RWPE2 (cell line): ENCODE data around the gene DNAL4.

Experiments used
- ATAC-seq: fragments of 200-7000 bp; cut with Tn5 transposase; 3 replicates; pipeline ENCODE4 v1.9.1; 2021; ENCODE audit warnings: low read depth
- DNase-seq: peaks from one replicate; pipeline ENCODE4 v3.0.0-alpha.2; 2020; ENCODE audit warnings: low spot score
- H3K27ac ChIP-seq: fragments of 450-650 bp; 2 replicates; pipeline ENCODE4 v1.5.1; 2017; ENCODE audit warnings: mild to moderate bottlenecking; ENCODE audit not compliant: poor library complexity, severe bottlenecking
- H3K27me3 ChIP-seq: fragments of 250-450 bp; sonication (Bioruptor Pico); 2 replicates; pipeline ENCODE4 v1.5.1; 2021; ENCODE audit warnings: mild to moderate bottlenecking, moderate library complexity; ENCODE audit not compliant: insufficient read depth, poor library complexity, severe bottlenecking
- H3K36me3 ChIP-seq: fragments of 250-450 bp; sonication (Bioruptor Pico); 2 replicates; pipeline ENCODE4 v1.5.1; 2020; ENCODE audit warnings: low read depth, mild to moderate bottlenecking, moderate library complexity
- H3K4me1 ChIP-seq: fragments of 250-450 bp; sonication (Bioruptor Pico); 2 replicates; pipeline ENCODE4 v1.5.1; 2021; ENCODE audit warnings: mild to moderate bottlenecking, moderate library complexity; ENCODE audit not compliant: insufficient read depth, poor library complexity, severe bottlenecking
- H3K4me3 ChIP-seq: fragments of 250-450 bp; sonication (Bioruptor Pico); 2 replicates; pipeline ENCODE4 v1.5.1; 2021; ENCODE audit warnings: mild to moderate bottlenecking, moderate library complexity; ENCODE audit not compliant: severe bottlenecking
- H3K9me3 ChIP-seq: fragments of 250-450 bp; sonication (Bioruptor Pico); 2 replicates; pipeline ENCODE4 v1.5.1; 2021; ENCODE audit warnings: mild to moderate bottlenecking, moderate library complexity; ENCODE audit not compliant: severe bottlenecking
- TF ChIP-seq, protein P1 (sequence below): fragments of 450-650 bp; IDR thresholded peaks from one replicate; pipeline ENCODE4 v1.5.1; 2017; ENCODE audit warnings: mild to moderate bottlenecking, moderate library complexity; ENCODE audit not compliant: poor library complexity, severe bottlenecking

Gene DNAL4

DNA sequence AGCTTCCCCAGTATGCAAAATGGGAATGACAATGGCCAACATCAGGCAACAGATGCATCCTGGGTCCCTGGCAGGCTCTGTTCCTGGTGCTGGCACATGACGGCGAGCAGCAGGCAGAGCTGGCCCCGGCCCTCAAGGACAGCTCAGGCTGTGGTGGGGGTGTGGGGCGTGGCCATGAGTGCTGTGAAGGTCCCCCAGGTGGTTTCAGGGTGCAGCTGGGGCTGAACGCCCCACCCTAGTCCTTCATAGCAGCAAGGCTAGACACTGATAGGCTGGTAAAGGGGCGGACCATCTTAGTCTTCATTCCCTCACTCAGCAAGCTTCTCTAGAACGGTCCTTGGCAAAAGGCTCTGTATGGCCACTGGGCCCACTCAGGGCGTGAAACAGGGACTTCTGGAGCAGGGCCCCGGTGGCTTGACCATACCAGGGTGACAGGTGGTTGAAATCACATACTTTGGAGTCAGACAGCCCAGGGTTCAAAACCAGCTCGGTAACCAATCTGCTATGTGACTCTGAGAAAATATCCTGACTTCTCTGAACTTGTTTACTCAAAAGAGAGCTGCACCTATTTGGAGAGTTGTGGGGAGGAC is 34.8 kb upstream of the DNAL4 start:
- Histone ChIP-seq H3K27me3 (no peaks in the 10 kb centered on the region), H3K4me3 (no peak overlapping the region), H3K36me3 (no peaks in the 10 kb centered on the region), H3K27ac (no peak overlapping the region), H3K4me1 (no peaks in the 10 kb centered on the region), H3K9me3 (no peaks in the 10 kb centered on the region)
- TF ChIP-seq, protein P1, sequence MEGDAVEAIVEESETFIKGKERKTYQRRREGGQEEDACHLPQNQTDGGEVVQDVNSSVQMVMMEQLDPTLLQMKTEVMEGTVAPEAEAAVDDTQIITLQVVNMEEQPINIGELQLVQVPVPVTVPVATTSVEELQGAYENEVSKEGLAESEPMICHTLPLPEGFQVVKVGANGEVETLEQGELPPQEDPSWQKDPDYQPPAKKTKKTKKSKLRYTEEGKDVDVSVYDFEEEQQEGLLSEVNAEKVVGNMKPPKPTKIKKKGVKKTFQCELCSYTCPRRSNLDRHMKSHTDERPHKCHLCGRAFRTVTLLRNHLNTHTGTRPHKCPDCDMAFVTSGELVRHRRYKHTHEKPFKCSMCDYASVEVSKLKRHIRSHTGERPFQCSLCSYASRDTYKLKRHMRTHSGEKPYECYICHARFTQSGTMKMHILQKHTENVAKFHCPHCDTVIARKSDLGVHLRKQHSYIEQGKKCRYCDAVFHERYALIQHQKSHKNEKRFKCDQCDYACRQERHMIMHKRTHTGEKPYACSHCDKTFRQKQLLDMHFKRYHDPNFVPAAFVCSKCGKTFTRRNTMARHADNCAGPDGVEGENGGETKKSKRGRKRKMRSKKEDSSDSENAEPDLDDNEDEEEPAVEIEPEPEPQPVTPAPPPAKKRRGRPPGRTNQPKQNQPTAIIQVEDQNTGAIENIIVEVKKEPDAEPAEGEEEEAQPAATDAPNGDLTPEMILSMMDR = no peak
- ATAC-seq (no peak), DNase-seq (no peak)

DNA sequence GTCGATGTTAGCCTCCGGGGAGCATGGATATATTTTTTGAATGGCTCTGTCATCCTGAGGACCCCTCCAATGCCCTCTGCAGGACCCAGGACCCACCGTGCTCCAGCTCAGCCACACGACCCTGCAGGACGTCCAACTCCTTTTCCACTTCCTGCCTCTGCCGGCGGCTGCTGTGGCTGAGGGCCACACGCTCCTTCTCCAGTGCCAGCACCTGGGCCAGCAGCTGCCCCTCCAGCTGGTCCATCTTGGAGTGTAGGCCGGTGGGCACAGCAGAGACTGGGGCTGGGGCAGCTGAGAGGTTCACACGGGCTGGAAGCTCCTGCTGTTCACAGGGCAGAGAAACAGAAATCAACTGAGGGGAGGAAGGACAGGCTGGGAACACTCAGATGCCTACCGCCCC is 34.2 kb upstream of the DNAL4 start:
- Histone ChIP-seq H3K4me1 (no peaks in the 10 kb centered on the region), H3K27me3 (no peaks in the 10 kb centered on the region), H3K9me3 (no peaks in the 10 kb centered on the region), H3K4me3 (no peak overlapping the region), H3K27ac (no peak overlapping the region), H3K36me3 (no peaks in the 10 kb centered on the region)
- TF ChIP-seq, protein P1 = no peak
- ATAC-seq (no peak), DNase-seq (no peak)

DNA sequence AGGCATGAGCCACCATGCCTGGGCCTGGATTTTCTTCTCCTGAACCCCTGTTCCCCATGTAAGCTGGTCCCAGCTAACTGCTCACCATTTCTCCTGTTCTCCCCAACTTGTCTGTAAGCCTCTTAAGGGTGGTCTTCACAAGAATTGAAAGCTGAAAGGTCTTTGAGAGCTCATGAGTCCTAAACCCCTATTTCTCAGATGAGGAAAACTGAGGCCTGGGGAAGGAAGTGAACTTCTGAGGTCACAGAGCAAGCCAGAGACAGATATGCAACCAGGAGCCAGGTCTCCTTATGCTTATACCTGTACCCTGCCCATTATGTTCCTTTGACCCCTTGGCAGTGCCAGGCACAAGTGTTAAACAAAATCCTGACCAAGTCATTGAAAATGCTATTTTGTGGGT is 33.6 kb upstream of the DNAL4 start:
- ATAC-seq (no peak), DNase-seq (no peak)
- no peaks in the 10 kb centered on the region for H3K36me3 ChIP-seq
- H3K9me3 ChIP-seq = no peaks in the 10 kb centered on the region
- TF ChIP-seq, protein P1 = no peak
- H3K27ac ChIP-seq = no peak overlapping the region
- H3K4me1 ChIP-seq = no peaks in the 10 kb centered on the region
- no peak overlapping the region for H3K4me3 ChIP-seq
- H3K27me3 ChIP-seq = no peaks in the 10 kb centered on the region

DNA sequence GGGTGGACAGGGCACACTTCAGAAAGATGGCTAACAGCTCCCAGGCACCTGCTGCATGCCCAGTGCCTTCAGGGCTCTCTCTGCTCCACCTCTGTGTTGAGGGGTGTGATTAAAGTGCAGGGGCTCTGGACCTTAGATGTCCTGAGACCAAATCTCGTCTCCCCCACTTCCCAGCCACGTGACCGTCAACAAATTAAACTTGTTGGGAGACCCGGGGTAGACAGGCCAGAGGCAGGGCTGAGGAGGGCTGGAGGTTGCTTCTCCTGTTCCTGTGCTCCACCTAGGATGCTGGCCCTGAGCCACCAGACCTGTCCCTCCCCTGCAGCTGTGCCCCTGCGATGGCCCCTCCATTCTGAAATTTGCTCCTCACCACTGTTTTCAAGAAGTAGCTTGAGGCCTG is 32.9 kb upstream of the DNAL4 start:
- TF ChIP-seq, protein P1 = no peak
- Histone ChIP-seq H3K27ac (no peak overlapping the region), H3K36me3 (no peaks in the 10 kb centered on the region), H3K27me3 (no peaks in the 10 kb centered on the region), H3K4me3 (no peak overlapping the region), H3K9me3 (no peaks in the 10 kb centered on the region), H3K4me1 (no peaks in the 10 kb centered on the region)
- DNase-seq = no peak
- no peak for ATAC-seq

DNA sequence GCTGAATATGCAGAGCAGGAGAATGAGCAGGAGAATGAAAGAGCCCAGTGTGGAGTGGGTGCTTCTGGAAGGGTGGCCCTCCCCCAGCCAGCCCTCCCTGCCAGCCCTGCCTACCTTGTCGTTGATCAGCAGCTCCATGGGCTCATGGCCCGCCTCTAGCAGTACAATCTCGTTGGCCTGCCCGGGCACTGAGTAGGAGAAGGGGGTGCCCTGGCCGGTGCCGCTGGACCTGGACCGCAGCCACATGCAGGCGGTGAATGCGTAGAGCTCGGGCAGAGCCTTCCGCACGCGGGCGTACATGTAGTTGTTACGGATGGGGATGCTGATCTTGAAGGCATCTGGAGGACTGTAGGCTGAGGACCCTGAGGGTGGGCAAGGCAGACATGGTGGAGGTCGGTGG is 32.4 kb upstream of the DNAL4 start:
- H3K4me3 ChIP-seq = no peak overlapping the region
- no peaks in the 10 kb centered on the region for H3K36me3 ChIP-seq
- TF ChIP-seq, protein P1 = no peak
- no peaks in the 10 kb centered on the region for H3K27me3 ChIP-seq
- H3K4me1 ChIP-seq = no peaks in the 10 kb centered on the region
- no peak for DNase-seq
- no peaks in the 10 kb centered on the region for H3K9me3 ChIP-seq
- H3K27ac ChIP-seq = no peak overlapping the region
- ATAC-seq = no peak
